ENCODE results near the gene B9D2.

DNA sequence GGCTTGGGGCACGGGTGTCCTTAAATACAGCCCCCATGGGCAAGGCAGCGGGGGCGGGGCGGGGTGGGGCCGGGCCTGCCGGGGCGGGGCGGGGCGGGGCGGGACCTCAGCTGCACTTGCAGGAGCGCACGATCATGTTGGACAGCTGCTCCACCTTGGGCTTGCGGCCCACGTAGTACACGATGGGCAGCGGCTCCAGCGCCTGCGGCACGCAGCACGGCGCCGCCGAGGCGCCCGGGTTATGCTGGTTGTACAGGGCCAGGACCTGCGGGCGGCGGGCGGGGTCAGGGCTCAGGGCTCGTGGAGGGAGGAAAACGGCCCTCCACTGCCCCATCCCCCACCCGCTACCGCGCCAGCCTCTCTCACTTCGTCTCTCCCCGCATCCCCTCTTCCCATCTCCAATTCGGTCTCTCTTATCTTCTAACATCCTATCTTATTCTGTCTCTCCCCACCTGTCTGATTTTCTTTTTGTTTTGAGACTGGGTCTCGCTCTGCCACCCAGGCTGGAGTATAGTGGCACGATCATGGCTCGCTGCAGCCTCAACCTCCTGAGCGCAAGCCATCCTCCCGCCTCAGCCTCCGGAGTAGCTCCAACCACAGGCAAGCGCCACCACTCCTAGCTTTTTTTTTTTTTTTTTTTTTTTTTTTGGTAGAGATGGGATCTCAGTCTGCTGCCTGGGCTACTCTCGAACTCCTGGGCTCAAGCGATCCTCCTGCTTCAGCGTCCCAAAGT lies 32.8 kb downstream of the B9D2 start:
- TF ChIP-seq USF2 (IDR thresholded peaks at IDR 0.05; ENCODE audit: low read depth, low read length) (no peak), POLR2A (IDR thresholded peaks at IDR 0.05; ENCODE audit: low read depth, low read length) (no peak), CTCF (conservative IDR thresholded peaks at IDR 0.05; ENCODE audit: low read depth, low read length) (no peak)

All from IMR-90 (cell line).